Middle frontal gyrus (tissue), 1 donor: Measurements from ENCODE around the gene INPP4B.

Experiments
- DNase-seq: peaks from one replicate; pipeline ENCODE4 v3.0.0-alpha.2; 2015; ENCODE audit warnings: low spot score; ENCODE audit errors: extremely low spot score

The INPP4B gene

DNA sequence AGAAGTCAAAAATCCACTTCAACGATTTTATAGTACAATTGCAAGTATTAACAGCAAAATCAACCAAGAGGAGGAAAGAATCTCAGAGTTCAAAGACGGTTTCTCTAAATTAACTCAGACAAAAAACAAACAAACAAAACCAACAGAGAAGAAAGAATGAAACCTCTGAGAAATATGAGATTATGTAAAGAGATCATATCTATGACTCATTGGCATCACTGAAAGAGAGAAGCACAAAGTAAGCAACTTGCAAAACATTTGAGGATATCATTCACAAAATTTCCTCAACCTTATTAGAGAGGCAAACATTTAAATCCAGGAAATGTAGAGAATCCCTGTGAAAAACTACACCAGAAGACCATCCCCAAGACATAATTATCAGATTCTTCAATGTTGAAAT lies 370.4 kb downstream of the INPP4B start:
- no peak for DNase-seq

DNA sequence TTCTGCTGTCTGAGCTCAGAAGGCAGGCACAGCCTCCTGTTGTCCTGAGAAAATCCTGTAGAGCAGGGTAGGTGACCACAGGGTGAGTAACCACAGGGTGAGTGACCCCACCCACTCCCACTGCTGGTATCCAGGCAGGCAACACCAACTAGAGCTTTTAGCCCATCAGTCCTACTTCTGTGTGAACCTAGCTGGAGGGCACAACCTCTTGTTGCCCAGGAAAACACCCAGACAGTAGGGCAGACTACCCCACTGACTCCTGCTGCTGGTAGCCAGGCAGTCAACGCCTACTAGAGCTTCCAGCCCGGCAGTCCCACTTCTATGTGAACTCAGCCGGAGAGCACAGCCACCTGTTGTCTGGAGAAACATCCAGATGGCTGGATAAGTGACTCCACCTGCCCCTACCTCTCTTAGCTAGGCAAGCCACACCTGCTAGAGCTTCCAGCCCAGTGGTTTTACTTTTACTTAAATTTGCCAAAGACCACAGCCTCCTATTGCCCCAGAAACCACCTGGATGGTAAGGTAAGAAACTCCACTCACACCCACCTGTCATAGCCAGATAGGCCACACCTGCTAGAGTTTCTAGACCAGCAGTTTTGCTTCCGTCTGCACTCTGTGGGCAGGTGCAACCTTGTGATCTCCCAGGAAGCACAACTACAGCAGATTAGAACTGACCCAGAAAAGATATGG lies 371.6 kb downstream of the INPP4B start:
- DNase-seq: no peak

DNA sequence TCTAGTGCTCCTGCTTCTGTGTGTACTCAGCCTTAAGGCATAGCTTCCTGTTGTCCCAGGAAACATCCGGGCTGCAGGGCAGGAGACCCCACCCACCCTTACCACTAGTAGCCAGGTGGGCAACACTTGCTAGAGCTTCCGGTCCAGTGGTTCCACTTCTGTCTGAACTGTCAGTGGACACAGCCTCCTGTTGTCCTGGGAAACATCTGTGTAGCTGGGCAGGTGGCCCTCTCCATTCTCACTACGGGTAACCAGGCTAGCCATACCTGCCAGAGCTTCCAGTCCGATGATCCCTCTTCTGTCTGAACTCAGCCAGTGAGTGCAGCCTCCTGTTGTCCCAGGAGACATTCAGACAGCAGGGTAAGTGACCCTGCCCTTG lies 372.2 kb downstream of the INPP4B start:
- no peak for DNase-seq

DNA sequence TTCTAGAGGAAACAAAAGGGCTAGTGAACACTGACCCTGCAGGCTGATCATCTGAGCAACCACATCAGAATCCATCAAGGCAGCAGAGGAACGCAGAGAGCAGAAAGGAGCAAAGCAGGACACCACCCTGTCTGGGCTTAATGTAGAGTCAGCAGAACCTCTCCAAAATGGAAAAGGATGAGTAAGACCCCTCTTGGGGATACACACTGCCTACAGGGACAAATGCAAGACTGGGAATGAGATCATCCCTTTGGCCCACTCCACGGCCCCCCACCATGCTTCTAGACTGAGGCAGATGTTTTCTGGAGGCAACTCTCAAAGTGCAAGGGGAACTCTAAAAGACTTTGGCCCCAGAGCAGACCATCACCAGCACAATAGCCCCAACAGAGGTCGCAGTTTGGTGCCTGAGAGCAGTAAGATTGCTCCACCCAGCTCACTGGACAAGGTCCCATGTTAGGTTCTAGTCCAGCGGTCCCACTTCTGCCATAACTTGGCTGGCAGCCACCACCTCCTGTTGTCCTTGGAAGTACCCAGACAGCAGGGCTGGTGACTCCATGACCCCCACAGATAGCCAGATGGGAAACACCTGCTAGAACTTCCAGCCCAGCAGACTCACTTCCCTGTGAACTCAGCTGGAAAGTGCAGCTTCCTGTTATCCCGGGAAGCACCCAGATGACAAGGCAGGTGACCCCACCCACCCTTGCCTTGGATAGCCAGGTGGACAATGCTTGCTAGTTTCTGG lies 372.7 kb downstream of the INPP4B start:
- DNase-seq: no peak

DNA sequence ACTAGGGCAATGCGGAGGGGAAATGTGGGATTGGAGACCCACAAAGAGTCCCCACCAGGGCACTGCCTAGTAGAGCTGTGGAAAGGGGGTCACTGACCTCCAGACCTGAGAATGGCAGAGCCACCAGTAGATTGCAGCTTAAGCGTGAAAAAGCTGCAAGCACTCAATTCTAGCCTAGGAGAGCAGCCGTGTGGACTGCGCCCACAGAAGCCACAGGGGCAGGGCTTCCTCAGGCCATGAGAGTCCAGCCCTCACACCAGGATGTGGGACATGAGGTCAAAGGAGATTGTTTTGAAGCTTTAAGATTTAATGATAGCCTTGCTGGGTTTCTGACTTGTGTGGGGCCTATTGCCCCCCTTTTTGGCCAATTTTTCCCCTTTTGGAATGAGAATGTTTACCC lies 379.0 kb downstream of the INPP4B start:
- DNase-seq: no peak

DNA sequence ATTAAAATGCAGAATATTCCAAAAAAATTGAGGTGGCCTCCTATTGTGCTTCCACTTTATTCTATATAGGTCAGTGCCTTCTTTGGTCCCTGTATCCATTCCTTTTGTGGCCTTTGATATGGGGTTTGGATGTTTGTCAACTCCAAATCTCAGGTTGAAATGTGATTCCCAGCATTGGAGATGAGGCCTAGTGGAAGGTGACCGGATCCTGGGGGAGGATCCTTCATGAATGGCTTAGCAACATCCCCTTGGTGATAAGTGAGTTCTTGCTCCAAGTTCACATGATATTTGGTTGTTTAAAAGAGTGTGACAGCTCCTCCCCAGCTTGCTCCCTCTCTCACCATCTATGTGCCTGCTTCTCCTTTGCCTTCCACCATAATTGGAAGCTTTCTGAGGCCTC lies 380.6 kb downstream of the INPP4B start:
- DNase-seq: no peak

DNA sequence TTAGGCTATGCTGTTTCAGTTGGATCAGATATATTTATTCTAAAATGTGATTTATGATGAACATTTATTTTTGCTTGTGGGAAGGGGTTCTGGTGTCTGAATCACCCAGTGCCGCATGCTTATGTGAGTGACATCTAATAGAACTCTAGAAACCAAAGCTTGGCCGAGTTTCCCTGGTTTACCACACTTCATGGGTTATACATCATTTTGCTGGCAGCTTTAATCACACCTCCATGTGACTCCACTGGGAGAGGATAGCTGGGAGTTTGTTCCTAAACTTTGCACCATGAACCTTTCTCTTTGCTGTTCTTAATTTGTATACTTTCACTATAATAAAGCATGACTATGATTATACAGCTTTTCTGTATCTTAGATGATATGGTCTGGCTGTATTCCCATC lies 382.9 kb downstream of the INPP4B start:
- no peak for DNase-seq

DNA sequence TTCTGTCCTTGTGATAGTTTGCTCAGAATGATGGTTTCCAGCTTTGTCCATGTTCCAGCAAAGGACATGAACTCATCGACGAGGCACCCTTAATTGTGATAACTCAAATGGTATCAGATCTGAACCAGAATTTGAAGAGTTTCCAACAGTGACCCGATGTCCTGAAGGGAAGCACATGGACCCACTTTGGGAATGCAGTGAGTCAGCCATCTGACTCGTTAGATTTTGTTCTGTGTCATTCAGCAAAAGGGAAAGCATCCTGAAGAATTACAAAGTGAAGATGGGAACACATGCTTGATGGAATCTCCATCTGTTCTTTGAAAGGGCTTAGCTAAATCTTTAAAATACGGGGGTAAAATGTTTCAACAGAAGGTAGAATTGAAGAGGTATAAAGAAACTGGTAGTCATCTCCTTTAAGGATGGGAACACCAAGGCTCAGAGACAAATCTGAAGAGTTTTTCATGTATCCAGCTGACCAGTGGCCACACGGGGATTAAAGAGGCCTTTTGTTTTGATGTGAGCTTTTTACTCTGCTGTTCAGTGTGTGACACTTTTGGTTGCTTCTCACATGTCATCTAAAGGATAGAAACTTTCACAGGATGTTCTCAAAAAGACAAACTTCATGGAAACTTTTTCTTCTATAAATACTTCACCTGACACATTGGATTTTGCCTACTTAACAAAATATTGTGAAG lies 393.8 kb downstream of the INPP4B start:
- DNase-seq: no peak

DNA sequence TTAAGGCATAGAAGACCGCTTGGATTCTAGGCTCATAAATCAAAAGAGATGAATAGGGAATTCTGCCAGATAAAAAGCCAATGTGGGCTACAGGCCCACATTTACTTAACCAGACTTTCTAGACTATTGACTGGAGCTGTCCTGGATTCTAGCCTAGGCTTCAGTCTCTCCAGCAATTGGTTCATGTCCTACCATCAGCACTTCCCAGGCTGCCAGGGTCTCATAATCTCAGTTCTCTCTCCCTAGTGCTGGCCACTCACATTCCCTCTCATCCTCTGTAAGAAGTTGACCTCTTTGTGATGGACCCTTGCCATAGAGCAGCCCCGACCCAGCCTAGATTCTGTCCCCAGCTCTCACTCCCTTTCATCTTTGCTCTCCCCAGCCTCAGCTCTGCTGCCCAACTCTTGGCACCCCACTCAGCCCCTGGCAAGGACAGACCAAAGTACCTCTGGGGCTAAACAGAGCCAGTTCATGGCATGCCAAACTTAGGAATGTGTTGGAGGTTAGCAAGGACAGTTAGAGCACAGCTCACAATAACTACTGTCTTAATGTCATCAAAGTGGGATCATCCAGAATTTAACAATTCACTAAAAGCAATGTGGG lies 396.2 kb downstream of the INPP4B start:
- no peak for DNase-seq

DNA sequence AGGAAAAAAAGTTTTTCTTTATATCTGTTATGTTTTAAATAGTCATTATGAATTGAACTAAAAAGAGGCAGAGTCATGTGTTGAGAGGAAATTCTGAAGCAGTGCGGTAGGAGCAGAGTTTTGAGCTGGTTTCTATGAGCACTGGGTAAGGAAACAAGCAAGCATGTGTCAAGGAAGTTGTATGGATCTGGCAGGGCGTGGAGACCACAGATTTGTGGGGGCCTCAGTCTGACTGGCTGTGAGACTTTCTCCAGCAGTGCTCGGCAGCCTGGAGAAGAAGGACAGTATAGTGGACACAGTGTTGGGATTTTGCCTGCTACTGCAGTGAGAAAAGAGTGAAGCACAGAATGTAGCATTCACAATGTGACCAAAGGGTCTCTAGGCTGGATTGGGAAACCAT lies 399.1 kb downstream of the INPP4B start:
- DNase-seq: no peak

DNA sequence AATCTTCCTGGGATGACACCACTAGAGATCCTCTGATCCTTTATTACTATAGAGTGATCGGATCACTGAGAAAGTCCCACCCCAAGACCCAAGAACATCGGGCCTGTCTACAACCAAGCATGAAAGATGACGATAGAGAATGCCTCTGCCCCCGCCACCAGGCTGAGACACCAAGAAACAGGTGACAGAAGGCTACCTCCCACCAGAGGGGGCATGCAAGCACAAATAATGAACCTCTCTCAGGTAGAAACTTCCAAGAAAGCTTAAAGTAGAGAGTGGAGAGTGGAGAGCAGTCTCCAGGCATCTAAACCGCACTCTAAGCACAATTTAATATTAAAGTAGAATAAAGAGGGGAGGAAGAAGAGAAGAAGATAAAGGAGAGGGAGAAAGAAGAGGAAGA lies 402.6 kb downstream of the INPP4B start:
- no peak for DNase-seq

DNA sequence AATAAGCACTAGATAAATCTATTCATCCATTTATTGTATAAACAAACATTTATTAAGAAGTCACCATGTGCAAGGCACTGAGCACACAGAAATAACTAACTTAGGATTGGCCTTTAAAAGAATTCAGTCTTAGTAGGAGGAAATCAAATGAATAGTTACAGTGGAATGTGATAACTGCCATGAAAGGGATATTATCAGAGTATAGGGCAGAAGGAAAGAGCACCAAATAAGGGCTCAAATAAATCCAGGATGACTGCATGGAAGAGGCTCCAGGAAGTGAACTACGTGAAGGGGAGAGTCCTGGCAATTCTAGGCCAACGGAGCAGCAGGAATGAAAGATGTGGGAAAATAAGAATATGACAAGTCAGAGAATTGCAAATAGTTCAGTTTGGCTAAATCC lies 406.0 kb downstream of the INPP4B start:
- no peak for DNase-seq

DNA sequence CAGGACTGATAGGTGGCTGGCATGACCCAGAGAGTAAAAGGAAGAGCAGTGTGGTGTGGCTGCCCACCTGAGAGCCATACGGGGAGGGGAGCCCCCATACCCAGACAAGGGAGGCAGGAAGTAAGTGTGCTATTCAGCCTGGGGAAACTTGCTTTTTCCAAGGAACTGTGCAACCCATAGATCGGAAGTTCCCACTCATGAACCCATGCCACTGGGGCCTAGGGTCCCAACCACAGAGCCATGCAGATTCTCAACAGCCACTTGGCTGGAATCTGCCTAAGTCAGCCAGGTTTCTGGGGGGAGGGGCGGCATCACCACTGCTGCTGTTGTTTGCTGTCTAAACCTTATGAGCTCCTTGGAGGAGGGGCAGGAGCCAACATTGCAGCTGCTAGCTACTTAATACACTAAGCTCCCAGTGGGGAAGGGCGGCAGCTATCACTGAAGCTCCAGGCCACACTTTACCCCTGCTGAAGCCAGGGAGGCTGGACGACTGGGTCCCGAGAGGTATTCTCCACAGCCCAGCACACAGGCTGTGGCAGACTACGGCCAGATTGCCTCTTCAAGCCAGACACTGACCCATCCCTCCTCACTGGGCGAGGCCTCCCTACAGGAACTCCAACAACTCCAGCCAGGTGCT lies 410.4 kb downstream of the INPP4B start:
- DNase-seq: no peak

DNA sequence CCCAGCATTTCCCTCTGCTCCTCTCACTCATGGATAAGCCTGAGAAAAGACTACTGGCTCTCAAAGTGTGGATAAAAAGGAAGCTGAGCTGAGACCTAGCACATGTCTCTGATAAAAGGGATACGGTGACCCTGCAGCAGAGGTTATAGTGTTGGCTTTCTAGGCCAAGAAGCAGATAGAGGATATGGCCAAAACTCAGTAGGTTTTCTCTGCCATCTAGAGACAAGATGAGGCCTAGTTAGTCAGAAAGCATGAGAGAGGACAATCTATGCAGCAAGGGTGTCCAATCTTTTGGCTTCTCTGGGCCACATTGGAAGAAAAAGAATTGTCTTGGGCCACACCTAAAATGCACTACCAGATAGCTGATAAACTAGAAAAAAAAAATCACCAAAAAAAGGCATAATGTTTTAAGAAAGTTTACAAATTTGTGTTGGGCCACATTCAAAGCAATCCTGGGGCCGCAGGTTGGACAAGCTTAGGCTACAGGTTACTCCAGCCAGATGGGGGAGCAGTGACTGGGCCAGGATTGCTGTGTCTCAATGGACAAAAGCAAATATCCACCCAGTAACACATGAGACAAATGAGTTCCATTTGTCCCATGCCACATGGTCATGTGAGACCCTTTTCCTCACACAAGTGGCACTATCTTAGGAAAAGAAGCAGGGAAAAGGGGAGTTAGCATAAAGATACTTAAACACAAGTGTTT lies 411.4 kb downstream of the INPP4B start:
- no peak for DNase-seq

DNA sequence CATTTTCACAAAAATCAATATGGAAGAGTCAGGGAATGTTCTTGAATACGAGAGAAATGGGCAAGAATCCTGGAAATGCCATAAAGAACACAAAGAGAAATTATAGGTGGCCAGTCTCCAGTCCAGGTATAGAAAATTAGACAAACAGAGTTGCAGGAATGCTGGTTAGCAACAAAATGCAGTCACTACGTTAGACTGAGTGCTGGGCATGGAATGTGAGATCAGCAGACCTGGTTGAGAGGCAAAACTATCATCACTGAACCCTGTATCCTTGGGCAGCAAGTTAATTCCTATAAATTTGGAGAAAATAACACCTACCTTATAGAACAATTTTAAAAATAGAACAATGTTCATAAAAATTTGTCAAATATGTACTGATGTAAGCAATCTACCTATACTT lies 417.4 kb downstream of the INPP4B start:
- DNase-seq: no peak

DNA sequence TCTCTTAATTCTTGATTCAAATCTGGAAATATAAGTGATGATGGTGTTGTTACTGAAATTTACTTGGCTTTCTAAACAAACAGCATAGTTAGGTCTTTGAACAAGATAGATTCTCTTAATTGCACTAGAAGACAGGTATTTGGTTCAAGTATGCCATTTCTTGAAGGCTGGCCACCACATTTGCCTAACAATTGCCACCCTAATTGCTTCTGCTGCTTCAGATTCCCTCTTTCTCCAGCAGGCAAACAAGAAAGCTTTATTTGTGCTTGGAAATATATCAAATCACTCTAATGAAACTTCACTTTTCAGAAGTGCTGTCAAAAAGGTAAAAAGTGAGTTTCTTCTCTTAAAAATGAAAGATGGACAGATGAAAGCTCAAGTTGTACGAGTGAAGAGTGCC lies 418.6 kb downstream of the INPP4B start:
- no peak for DNase-seq

DNA sequence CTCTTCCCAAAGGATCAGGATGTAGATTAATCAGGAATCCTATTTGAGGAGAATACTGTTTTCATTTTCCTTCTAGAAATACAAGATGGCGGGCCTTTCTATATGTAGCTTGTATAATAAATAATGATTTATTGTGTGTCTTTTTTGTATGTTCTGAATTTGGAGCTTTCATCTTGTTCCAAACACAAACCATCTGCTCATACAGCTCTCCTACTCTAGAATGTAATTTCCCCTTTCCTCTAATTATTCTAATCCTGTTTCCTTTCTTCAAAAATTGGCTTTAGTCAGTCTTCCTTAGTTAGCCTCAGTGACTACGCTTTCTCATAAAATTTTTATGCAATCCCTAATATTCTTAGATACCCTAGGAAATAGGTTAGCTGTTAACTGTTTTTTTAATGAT lies 422.2 kb downstream of the INPP4B start:
- no peak for DNase-seq

DNA sequence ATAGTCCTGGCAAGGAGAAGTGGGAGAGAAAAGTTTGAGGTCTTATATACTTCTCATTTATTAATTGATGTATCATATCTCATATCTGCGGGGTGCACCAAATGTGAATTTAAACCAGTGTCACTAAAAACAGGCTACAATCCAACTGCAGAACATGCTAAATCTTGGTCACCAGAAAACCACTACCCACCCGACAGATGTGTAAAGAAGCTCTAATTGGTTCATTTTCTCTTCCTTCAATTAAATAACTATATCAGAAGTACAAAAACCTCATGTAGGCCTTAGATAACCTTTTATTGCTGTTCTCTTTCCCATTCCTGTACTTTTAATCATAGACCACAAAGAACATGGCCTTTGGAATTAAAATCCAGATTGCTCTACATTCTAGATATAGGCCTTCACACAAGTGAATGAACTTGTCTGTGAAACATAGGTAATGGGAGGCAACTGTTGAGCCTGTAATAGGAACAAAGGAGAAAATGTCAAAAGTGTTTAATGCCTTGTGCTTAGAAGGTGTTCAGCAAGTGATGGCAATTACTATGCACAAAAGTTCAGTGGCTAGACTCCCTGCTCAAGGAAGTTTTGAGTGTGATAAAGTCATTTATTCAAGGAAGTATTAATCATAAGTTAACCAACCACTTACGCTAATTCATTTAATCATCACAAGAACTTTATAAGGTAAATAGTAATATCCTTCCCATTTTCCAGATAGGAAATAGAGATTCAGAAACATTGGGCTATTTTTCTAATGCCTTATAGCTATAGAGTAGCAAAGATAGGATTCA lies 425.6 kb downstream of the INPP4B start:
- DNase-seq: no peak

DNA sequence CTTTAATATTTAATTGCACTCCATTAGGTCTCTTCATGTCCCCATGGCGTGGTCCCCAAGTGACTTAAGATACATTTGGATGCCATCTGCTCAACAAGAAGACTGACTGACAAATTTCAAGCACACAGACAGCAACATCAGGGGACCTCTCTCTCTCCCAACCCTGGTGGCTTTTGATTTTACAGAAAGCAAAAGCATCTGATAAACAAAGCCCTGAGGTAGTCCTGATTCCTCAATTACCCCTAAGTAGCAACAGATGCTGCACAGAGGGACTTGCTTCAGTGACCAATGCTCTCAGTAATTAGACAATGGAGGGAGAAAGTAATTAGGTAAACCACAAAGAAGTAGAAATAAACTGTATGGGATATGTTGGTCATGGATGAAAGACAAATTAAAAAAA lies 426.4 kb downstream of the INPP4B start:
- DNase-seq: no peak

DNA sequence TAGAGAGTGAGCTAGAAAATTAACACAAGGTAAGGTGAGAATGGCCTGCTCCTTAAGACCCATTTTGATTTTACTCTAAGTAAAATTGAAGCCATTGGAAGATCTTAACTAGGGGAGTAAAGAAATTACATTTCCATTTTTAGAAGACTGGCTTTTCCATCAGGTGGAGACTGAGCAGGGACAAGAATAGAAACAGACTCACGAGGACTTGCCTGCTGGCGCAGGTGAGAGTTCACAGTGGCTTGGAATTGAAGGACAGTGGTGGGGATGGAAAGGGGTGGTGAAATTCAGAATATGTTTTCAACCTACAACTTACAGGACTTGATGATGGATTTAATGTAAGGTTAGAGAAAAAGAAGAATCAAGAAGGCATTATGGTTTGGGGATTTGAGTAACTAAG lies 427.4 kb downstream of the INPP4B start:
- no peak for DNase-seq
